GM12891 (cell line): ENCODE results near the gene DNASE1L3.

ENCODE experiments used
- DNase-seq: peaks from one replicate; pipeline ENCODE4 v3.0.0; 2011; ENCODE audit warnings: low spot score; ENCODE audit not compliant: insufficient read length
- FAIRE-seq: peaks from 2 replicates; lab custom pipeline; 2011; peaks lifted over from hg19 to GRCh38; lab: Jason Lieb, UNC
- PAX5 ChIP-seq: IDR thresholded peaks from 2 replicates; pipeline ENCODE4 v1.6.1; 2011; ENCODE audit warnings: low read length, moderate library complexity, mild to moderate bottlenecking; ENCODE audit not compliant: insufficient read depth, severe bottlenecking
- POLR2A ChIP-seq: IDR thresholded peaks from 2 replicates; pipeline ENCODE4 v1.6.1; 2011; ENCODE audit warnings: low read depth, low read length, control low read depth
- POLR2AphosphoS5 ChIP-seq: IDR thresholded peaks from 2 replicates; pipeline ENCODE4 v1.6.1; 2011; ENCODE audit warnings: low read depth, low read length, control low read depth
- POU2F2 ChIP-seq: IDR thresholded peaks from 2 replicates; pipeline ENCODE4 v1.6.1; 2011; ENCODE audit warnings: low read depth, mild to moderate bottlenecking, control low read depth, low read length, moderate library complexity
- SPI1 ChIP-seq: IDR thresholded peaks from 2 replicates; pipeline ENCODE4 v1.6.1; 2011; ENCODE audit warnings: low read depth, low read length, control low read depth
- TAF1 ChIP-seq: IDR thresholded peaks from 2 replicates; pipeline ENCODE4 v1.6.1; 2011; ENCODE audit warnings: low read depth, low read length, control low read depth

The DNASE1L3 gene

DNA sequence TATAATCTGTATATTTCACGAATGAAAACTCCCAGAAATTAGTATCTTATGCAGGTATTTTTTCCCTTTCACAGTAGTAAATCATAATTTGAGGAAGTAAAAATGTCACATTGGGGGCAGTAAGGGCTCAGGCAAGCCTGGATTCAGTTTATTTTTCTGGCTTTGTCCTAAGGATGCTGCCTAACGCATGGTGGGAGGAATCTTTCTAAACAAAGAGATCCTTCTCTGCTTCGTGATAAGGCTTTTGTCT lies 35.7 kb downstream of the DNASE1L3 start:
- FAIRE-seq (no peak), DNase-seq (no peak)
- TF ChIP-seq POU2F2, result no peak
- TF ChIP-seq POLR2A, result no peak
- TF ChIP-seq SPI1, result no peak
- TF ChIP-seq PAX5, result no peak

- FAIRE-seq (peak; percentile 58), DNase-seq (peak; percentile 43)
- no peak for TF ChIP-seq POLR2A
- no peak for TF ChIP-seq SPI1
- TF ChIP-seq POLR2AphosphoS5, result no peak
- no peak for TF ChIP-seq PAX5
- TF ChIP-seq TAF1, result no peak
- no peak for TF ChIP-seq POU2F2
Measured at GRCh38 chr3:58173669-58174398, 36.9 kb downstream of the DNASE1L3 start.

GRCh38 chr3:58173029-58173668 lies 37.6 kb downstream of the DNASE1L3 start:
- no peak for FAIRE-seq
- no peak for DNase-seq
- TF ChIP-seq POLR2A, result no peak
- TF ChIP-seq POU2F2, result no peak
- TF ChIP-seq PAX5, result no peak
- no peak for TF ChIP-seq POLR2AphosphoS5
- no peak for TF ChIP-seq TAF1
- TF ChIP-seq SPI1, result no peak

DNA sequence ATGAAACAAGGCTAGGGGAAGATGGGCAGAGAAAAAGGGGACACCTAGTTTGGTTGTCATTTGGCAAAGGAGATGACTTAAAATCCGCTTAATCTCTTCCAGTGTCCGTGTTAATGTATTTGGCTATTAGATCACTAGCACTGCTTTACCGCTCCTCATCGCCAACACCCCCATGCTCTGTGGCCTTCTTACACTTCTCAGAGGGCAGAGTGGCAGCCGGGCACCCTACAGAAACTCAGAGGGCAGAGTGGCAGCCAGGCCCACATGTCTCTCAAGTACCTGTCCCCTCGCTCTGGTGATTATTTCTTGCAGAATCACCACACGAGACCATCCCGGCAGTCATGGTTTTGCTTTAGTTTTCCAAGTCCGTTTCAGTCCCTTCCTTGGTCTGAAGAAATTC lies 39.6 kb downstream of the DNASE1L3 start:
- TF ChIP-seq SPI1 (no peak), POLR2A (no peak), PAX5 (no peak), POLR2AphosphoS5 (no peak), POU2F2 (no peak), TAF1 (no peak)
- FAIRE-seq, result no peak
- DNase-seq, result no peak

- TF ChIP-seq TAF1 (no peak), POU2F2 (no peak), SPI1 (no peak), PAX5 (no peak), POLR2AphosphoS5 (no peak), POLR2A (no peak)
- DNase-seq (no peak), FAIRE-seq (no peak)
Measured at GRCh38 chr3:58170376-58170775, 40.4 kb downstream of the DNASE1L3 start.

GRCh38 chr3:58169371-58169770 lies 41.4 kb downstream of the DNASE1L3 start:
- no peak for DNase-seq
- FAIRE-seq, result no peak
- TF ChIP-seq POU2F2 (no peak), POLR2AphosphoS5 (no peak), TAF1 (no peak), POLR2A (no peak), SPI1 (no peak), PAX5 (no peak)

DNA sequence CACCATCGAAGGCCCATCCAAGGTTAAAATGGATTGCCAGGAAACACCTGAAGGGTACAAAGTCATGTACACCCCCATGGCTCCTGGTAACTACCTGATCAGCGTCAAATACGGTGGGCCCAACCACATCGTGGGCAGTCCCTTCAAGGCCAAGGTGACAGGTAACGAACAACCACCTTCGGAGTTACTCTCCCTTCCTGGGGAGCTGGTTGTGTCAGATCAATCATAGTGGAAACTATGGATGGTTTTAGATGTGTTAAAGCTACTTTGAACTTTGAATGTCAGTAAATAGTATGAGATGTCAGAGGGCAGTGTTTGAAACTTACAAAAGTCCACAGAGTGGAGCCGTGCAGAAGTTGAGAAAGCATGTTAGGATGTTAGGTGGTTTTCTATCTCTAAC lies 42.3 kb downstream of the DNASE1L3 start:
- no peak for FAIRE-seq
- no peak for DNase-seq
- TF ChIP-seq SPI1, result no peak
- no peak for TF ChIP-seq POU2F2
- TF ChIP-seq PAX5, result no peak
- TF ChIP-seq TAF1, result no peak
- no peak for TF ChIP-seq POLR2A
- TF ChIP-seq POLR2AphosphoS5, result no peak

GRCh38 chr3:58167431-58168351 lies 43.1 kb downstream of the DNASE1L3 start:
- DNase-seq, result peak; percentile 77
- no peak for TF ChIP-seq TAF1
- no peak for TF ChIP-seq POU2F2
- TF ChIP-seq POLR2A, result no peak
- no peak for TF ChIP-seq POLR2AphosphoS5
- no peak for TF ChIP-seq PAX5
- no peak for TF ChIP-seq SPI1
- FAIRE-seq, result peak; percentile 93

DNA sequence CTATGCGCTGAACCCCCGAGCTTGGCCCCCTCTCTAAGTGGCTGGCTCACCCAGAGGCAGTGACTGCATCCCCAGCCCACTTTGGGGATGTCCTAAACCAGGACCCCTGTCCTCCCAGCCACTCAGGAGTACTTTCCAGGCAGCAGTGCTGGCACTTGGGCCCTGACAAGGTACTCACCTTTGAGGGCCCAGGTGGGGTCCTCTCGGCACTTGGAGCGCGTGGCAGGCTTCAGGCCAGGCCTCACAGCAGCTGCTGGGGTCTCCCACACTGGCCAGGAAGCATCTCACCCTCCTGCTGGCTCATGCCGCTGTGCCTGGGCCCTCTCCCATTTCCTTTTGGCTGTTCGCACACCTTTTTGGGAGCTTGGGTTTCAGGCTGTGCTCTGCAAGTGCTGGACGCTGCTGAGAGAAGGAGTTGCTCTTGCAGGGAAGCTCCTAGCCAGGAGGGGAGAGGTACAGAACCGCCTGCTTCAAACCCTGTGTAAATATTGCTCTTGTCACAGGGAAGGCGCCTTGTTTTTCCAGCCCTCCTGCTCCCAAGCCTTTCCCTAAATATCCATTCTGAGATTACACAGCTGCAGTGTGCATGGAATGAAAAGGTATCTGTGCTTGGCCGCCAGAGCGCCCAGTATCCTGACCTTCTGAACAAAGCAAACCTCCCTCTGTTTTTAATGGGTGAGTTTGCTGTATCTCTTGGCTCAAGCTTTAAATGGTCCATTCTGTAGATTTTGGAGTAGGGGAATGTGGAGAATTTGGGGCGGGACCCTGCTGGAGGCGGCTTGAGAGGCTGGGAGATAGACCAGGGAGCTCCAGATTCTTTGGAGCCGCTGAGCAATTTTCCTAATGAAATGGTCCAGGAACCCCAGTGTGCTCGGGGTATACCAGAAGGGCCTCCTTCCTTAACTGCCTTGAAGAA lies 45.6 kb downstream of the DNASE1L3 start:
- FAIRE-seq (no peak), DNase-seq (no peak)
- TF ChIP-seq PAX5 (no peak), TAF1 (no peak), POLR2AphosphoS5 (no peak), POU2F2 (no peak), SPI1 (no peak), POLR2A (no peak)
